ENCODE results near the gene GDPGP1. TPM values are rescaled to one million over a fixed set of nuclear protein-coding genes. Genes with fewer than 3 reads are reported as not detected.

GDPGP1 gene
- total RNA-seq, 1 experiment from 2014 or later = 22.8 TPM

- Histone ChIP-seq H3K36me3 (ENCODE audit: control insufficient read depth, insufficient read depth, low read length) (peaks cover 11% of the 10 kb centered on the region), H3K27me3 (ENCODE audit: control insufficient read depth, insufficient read depth, low read length) (no peaks in the 10 kb centered on the region), H3K4me3 (ENCODE audit: low read depth in 2 of 2, low read length in 2 of 2) (peak overlapping the region; percentile 78 to 81), H3K4me1 (ENCODE audit: control insufficient read depth, insufficient read depth, low read length) (peaks cover 26% of the 10 kb centered on the region), H3K27ac (ENCODE audit: low read length) (peak overlapping the region; percentile 91), H3K9me3 (ENCODE audit: control insufficient read depth, insufficient read depth, low read depth, low read length) (no peaks in the 10 kb centered on the region)
- no TSS peak for BruUV-seq (replicated peaks)
- ChIA-PET CTCF (no interaction called here), POLR2A (interaction anchor here (0.6 to 1.2 kb wide), 5 partner anchors 28 to 1022 kb away, joined by 3 to 10 read pairs (median 4); partner anchors contain the start of genes CIB1 and FANCI)
- ATAC-seq (peak; percentile 53), DNase-seq (ENCODE audit: low read depth, low spot score) (peak; percentile 20)
- no peak for TF ChIP-seq POLR2AphosphoS5 (IDR thresholded peaks at IDR 0.05; ENCODE audit: low read depth, low read length)
- TF ChIP-seq TCF7L2 (IDR thresholded peaks at IDR 0.05; ENCODE audit: low read depth, low read length) = peak; percentile 40; the same call in 1 of the 2 replicates
- intact Hi-C loops (cut with micrococcal nuclease; ENCODE audit: unreplicated experiment) = no loop called here
- in situ Hi-C loops (cut with HindIII; ENCODE audit: low pct_unique_long_range_greater_than_20kb, low sequenced_read_pairs) = no loop called here
These were observed 32.0 kb downstream of the GDPGP1 start for GRCh38 chr15:90266061-90266431.

GRCh38 chr15:90266485-90266884 lies 32.5 kb downstream of the GDPGP1 start:
- ChIA-PET POLR2A (interaction anchor here (0.6 to 1.2 kb wide), 4 partner anchors 33 to 1023 kb away, joined by 3 to 10 read pairs (median 5); partner anchors contain the start of genes CIB1 and FANCI), CTCF (no interaction called here)
- Histone ChIP-seq H3K4me3 (ENCODE audit: low read depth in 2 of 2, low read length in 2 of 2) (peak overlapping the region; percentile 78 to 81), H3K36me3 (ENCODE audit: control insufficient read depth, insufficient read depth, low read length) (peaks cover 13% of the 10 kb centered on the region), H3K9me3 (ENCODE audit: control insufficient read depth, insufficient read depth, low read depth, low read length) (no peaks in the 10 kb centered on the region), H3K27me3 (ENCODE audit: control insufficient read depth, insufficient read depth, low read length) (no peaks in the 10 kb centered on the region), H3K4me1 (ENCODE audit: control insufficient read depth, insufficient read depth, low read length) (peaks cover 26% of the 10 kb centered on the region), H3K27ac (ENCODE audit: low read length) (peak overlapping the region; percentile 91)
- ATAC-seq (no peak), DNase-seq (ENCODE audit: low read depth, low spot score) (no peak)
- TF ChIP-seq SIN3A (IDR thresholded peaks at IDR 0.05; ENCODE audit: borderline replicate concordance, insufficient read depth, low read depth, low read length) = no peak
- TF ChIP-seq CTCF (IDR thresholded peaks at IDR 0.05) = no peak
- TF ChIP-seq TCF7L2 (IDR thresholded peaks at IDR 0.05; ENCODE audit: low read depth, low read length) = no peak
- no peak for TF ChIP-seq REST (IDR thresholded peaks at IDR 0.05; ENCODE audit: insufficient read depth in 1 of 2, low read depth in 2 of 2, low read length in 1 of 2)
- TF ChIP-seq POLR2AphosphoS5 (IDR thresholded peaks at IDR 0.05; ENCODE audit: low read depth, low read length) = no peak
- TSS peak; percentile 80 for BruUV-seq (replicated peaks)
- intact Hi-C loops (cut with micrococcal nuclease; ENCODE audit: unreplicated experiment) = no loop called here
- in situ Hi-C loops (cut with HindIII; ENCODE audit: low pct_unique_long_range_greater_than_20kb, low sequenced_read_pairs) = no loop called here

GRCh38 chr15:90268415-90268814 lies 34.4 kb downstream of the GDPGP1 start:
- TF ChIP-seq SIN3A (IDR thresholded peaks at IDR 0.05; ENCODE audit: borderline replicate concordance, insufficient read depth, low read depth, low read length) (no peak), REST (IDR thresholded peaks at IDR 0.05; ENCODE audit: insufficient read depth in 1 of 2, low read depth in 2 of 2, low read length in 1 of 2) (no peak), TCF7L2 (IDR thresholded peaks at IDR 0.05; ENCODE audit: low read depth, low read length) (no peak), POLR2AphosphoS5 (IDR thresholded peaks at IDR 0.05; ENCODE audit: low read depth, low read length) (no peak), CTCF (IDR thresholded peaks at IDR 0.05) (no peak)
- Histone ChIP-seq H3K27me3 (ENCODE audit: control insufficient read depth, insufficient read depth, low read length) (no peaks in the 10 kb centered on the region), H3K27ac (ENCODE audit: low read length) (peak overlapping the region; percentile 9; the same call in 1 of the 2 replicates), H3K4me3 (ENCODE audit: low read depth in 2 of 2, low read length in 2 of 2) (peak overlapping the region; percentile 78 to 81), H3K9me3 (ENCODE audit: control insufficient read depth, insufficient read depth, low read depth, low read length) (no peaks in the 10 kb centered on the region), H3K4me1 (ENCODE audit: control insufficient read depth, insufficient read depth, low read length) (peaks cover 26% of the 10 kb centered on the region), H3K36me3 (ENCODE audit: control insufficient read depth, insufficient read depth, low read length) (peaks cover 18% of the 10 kb centered on the region)
- BruUV-seq (replicated peaks) = no TSS peak
- in situ Hi-C loops (cut with HindIII; ENCODE audit: low pct_unique_long_range_greater_than_20kb, low sequenced_read_pairs) = no loop called here
- no peak for DNase-seq (ENCODE audit: low read depth, low spot score)
- CTCF ChIA-PET = interaction anchor here (0.7 kb wide), 1 partner anchor 27 kb away, joined by 3 read pairs; no protein-coding TSS in a partner anchor
- intact Hi-C loops (cut with micrococcal nuclease; ENCODE audit: unreplicated experiment) = no loop called here
- ATAC-seq = no peak
- POLR2A ChIA-PET = interaction anchor here (1.0 kb wide), 1 partner anchor 35 kb away, joined by 8 read pairs; the partner anchor contains the start of genes CIB1 and GDPGP1
